Large intestine (tissue), 3 donors: ENCODE data around the gene PRPF40B. TPM values are rescaled to one million over a fixed set of nuclear protein-coding genes. Genes with fewer than 3 reads are reported as not detected.
"Not testable (repeated sequence)": the region's sequence is repeated elsewhere in the genome, so short reads cannot be mapped to it uniquely, and the experiment has no call there.

ENCODE experiments used
- DNase-seq, 2 donors: peaks; one replicate each; pipeline versions ENCODE4 v3.0.0 to v3.0.0-alpha.2; 2013
- H3K27ac ChIP-seq: one replicate; pipeline ENCODE4 v1.5.1; 2013; ENCODE audit warnings: low read length
- H3K27me3 ChIP-seq: 2 replicates; pipeline ENCODE4 v1.6.1; 2013; ENCODE audit warnings: low read length; ENCODE audit not compliant: control insufficient read depth, insufficient read depth
- H3K36me3 ChIP-seq: 2 replicates; pipeline ENCODE4 v1.6.1; 2013; ENCODE audit warnings: low read length; ENCODE audit not compliant: control insufficient read depth, insufficient read depth
- H3K4me1 ChIP-seq: one replicate; pipeline ENCODE4 v1.6.1; 2013; ENCODE audit warnings: low read length; ENCODE audit not compliant: control insufficient read depth, insufficient read depth
- H3K4me3 ChIP-seq: one replicate; pipeline ENCODE4 v1.5.1; 2013; ENCODE audit warnings: low read length
- H3K9me3 ChIP-seq: one replicate; pipeline ENCODE4 v1.6.1; 2013; ENCODE audit warnings: mild to moderate bottlenecking, low read depth, low read length, moderate library complexity; ENCODE audit not compliant: control insufficient read depth
- WGBS: methylation state at CpG from one replicate; pipeline ENCODE4 v1.1.5; 2013; ENCODE audit warnings: low lambda C conversion rate; ENCODE audit not compliant: insufficient coverage; 5-methylcytosine and 5-hydroxymethylcytosine counted together
- polyA plus RNA-seq: library from polyadenylated mRNA; unstranded; fragments of 120-200 nt; gene quantifications from one replicate; pipeline ENCODE4 v1.2.1, GENCODE V29; 2013

Gene PRPF40B
- polyA plus RNA-seq, 1 donor, result 19.0 TPM

GRCh38 chr12:49585477-49586459 lies 37.6 kb upstream of the PRPF40B start:
- Histone ChIP-seq H3K4me1 (no peaks in the 10 kb centered on the region), H3K4me3 (no peak overlapping the region), H3K27ac (no peak overlapping the region), H3K9me3 (peaks cover 5% of the 10 kb centered on the region), H3K36me3 (peaks cover 10% of the 10 kb centered on the region), H3K27me3 (no peaks in the 10 kb centered on the region)
- 100% methylated on average over 1 of the region's 16 CpGs for WGBS
- no peak for DNase-seq

DNA sequence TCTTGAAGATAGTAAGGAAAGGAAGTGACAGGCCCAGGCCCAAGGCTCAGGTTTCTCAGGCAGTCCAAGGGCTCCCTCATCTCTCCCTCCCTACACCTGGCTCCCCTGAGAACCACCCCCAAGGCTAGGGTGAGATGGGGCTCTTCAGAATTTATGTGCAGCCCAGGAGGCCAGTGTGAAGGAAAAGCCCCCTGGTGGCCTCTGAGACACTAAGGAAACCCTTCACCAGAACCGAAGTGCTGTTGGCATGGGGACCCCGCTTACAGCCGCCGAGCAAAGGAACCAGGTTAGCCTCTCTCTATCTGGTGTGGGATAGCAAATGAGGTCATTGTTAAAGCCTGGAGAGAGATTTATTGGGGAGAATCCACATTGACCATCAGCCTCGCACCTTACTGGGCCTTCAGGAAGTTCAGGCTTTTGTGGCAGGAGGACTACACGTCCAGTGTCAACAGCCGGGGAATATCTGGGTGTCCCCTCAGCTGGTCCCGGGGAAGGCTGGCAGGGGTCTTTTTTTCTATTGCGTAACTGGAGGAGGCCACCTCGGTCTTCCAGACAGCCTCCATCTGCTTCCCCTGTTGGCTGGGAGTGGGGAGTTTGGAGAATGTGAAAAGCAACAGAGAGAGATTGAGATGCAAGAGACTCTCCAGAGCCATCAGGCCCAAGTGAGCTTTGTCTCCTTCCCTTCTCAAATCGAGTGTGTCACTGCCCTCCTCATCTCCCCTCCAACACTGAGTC lies 36.0 kb upstream of the PRPF40B start:
- Histone ChIP-seq H3K36me3 (peaks cover 13% of the 10 kb centered on the region), H3K27ac (no peak overlapping the region), H3K27me3 (no peaks in the 10 kb centered on the region), H3K4me3 (no peak overlapping the region), H3K9me3 (peaks cover 10% of the 10 kb centered on the region), H3K4me1 (no peaks in the 10 kb centered on the region)
- DNase-seq, result no peak
- WGBS, result no CpG with 5 or more reads among the region's 11 CpGs

GRCh38 chr12:49588281-49588680 lies 35.1 kb upstream of the PRPF40B start:
- Histone ChIP-seq H3K27ac (no peak overlapping the region), H3K4me1 (no peaks in the 10 kb centered on the region), H3K36me3 (peaks cover 13% of the 10 kb centered on the region), H3K27me3 (no peaks in the 10 kb centered on the region), H3K9me3 (peaks cover 10% of the 10 kb centered on the region), H3K4me3 (no peak overlapping the region)
- DNase-seq, result no peak
- no CpG with 5 or more reads among the region's 7 CpGs for WGBS

DNA sequence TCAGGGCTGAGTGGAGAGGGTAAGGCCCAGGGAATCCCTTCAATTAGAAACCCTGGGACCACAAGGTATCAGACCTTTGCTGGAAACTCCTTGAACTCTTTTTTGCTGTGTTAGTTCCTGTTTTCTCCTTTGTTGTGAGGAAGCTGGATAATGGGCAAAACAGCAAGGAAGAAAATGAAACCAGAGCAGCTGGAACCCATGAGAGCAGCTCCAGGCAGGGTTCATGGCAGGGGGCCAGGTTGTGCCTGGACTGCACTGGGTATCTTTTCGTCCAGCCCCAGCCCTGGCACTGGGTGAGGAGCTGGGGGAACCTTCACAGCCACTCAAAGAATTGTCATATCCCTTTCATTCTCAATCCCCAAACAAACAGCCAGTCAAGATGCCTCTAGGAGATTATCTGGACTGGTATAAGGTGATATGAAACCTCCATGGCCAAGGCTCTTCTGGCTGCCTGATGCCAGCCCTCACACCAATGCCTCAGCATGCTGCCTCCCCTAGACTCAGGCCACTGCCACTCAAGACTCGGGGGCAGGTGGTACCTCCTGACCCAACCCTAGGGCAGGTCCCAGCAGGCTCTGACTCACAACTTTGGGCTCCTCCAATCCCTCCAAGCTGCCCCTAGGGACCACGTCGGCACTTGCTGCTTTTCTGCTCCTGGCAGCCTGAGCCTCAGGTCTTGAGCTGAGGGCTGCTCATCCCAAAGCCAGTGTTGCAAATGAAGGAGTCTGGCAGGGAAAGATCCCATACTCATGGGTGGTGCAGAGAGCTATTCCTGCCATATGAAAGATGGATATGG lies 34.4 kb upstream of the PRPF40B start:
- Histone ChIP-seq H3K4me3 (no peak overlapping the region), H3K9me3 (peaks cover 10% of the 10 kb centered on the region), H3K36me3 (peaks cover 13% of the 10 kb centered on the region), H3K27me3 (no peaks in the 10 kb centered on the region), H3K4me1 (no peaks in the 10 kb centered on the region), H3K27ac (no peak overlapping the region)
- no CpG with 5 or more reads among the region's 4 CpGs for WGBS
- no peak for DNase-seq

GRCh38 chr12:49598527-49598926 lies 24.8 kb upstream of the PRPF40B start:
- Histone ChIP-seq H3K9me3 (no peaks in the 10 kb centered on the region), H3K36me3 (no peaks in the 10 kb centered on the region), H3K4me3 (no peak overlapping the region), H3K27ac (no peak overlapping the region), H3K27me3 (no peaks in the 10 kb centered on the region), H3K4me1 (no peaks in the 10 kb centered on the region)
- no peak for DNase-seq
- no CpG with 5 or more reads among the region's 10 CpGs for WGBS

DNA sequence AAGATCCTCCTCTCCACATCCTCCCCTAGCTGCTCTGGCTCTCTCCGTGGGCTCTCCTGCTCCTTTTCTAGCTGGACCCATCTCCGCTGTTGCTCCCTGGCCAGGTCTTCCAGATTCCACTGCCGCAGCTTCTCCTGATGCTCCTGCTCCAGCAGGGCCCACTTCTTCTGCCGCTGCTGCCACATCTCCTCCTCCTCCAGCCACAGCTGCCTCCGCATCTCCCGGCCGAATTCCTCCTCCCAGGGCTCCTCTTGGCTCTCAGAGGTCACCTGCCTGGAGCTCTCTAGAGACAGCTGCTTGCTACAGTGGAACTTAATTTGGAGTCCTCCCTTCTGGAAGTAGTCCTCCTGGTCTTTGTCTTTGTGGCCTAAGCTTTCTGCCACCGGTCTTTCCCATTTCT lies 23.4 kb upstream of the PRPF40B start:
- H3K27me3 ChIP-seq, result no peaks in the 10 kb centered on the region
- H3K36me3 ChIP-seq, result no peaks in the 10 kb centered on the region
- no peaks in the 10 kb centered on the region for H3K4me1 ChIP-seq
- H3K9me3 ChIP-seq, result no peaks in the 10 kb centered on the region
- DNase-seq, result no peak
- WGBS, result 94% methylated on average over 3 of the region's 8 CpGs
- no peak overlapping the region for H3K4me3 ChIP-seq
- H3K27ac ChIP-seq, result no peak overlapping the region

GRCh38 chr12:49603721-49604120 lies 19.6 kb upstream of the PRPF40B start:
- no peaks in the 10 kb centered on the region for H3K4me1 ChIP-seq
- no peaks in the 10 kb centered on the region for H3K27me3 ChIP-seq
- DNase-seq, result no peak
- no peak overlapping the region for H3K27ac ChIP-seq
- H3K4me3 ChIP-seq, result no peak overlapping the region
- H3K36me3 ChIP-seq, result no peaks in the 10 kb centered on the region
- no peaks in the 10 kb centered on the region for H3K9me3 ChIP-seq
- no CpG with 5 or more reads among the region's 1 CpG for WGBS

DNA sequence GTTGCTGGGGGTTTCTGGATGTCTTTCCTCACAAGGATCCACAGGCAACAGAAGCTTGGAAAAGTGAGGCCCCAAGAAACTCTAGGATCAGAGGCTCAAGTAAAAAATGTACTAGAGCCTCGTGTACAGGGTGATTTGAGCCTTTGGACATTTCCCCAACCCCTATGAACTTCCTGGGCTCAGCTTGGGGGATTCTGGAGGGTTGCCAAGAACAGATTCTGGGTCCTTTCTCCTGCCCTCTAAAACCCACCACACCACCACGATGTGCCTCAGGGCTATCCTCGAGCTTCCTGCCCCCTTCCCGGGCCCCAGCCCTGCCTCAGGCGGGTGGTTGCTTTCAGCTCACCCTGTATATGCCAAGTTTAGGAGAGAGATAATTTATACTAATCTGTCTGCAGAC lies 18.5 kb upstream of the PRPF40B start:
- Histone ChIP-seq H3K27ac (no peak overlapping the region), H3K4me3 (no peak overlapping the region), H3K4me1 (no peaks in the 10 kb centered on the region), H3K9me3 (peaks cover 4% of the 10 kb centered on the region), H3K36me3 (no peaks in the 10 kb centered on the region), H3K27me3 (no peaks in the 10 kb centered on the region)
- DNase-seq, result no peak
- whole genome bisulfite sequencing, result no CpG with 5 or more reads among the region's 5 CpGs

DNA sequence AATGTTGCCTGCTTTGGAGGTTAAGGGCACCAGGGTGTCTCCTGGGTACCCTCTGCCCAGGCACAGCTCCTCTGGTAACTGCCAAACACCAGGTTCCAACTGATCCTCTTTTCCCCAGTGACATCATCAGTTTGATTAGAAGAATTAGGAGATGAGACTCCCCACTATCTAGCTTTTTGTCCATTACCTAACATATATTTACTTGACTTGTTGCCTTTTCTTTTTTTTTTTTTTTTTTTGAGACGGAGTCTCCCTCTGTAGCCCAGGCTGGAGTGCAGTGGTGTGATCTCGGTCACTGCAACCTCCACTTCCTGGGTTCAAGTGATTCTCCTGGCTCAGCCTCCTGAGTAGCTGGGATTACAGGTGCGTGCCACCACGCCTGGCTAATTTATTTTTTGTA lies 17.8 kb upstream of the PRPF40B start, which contains the start of gene FAM186B:
FAM186B (minus strand) TSS at position 101 of the 400 bp plus-strand sequence. CDS start 162 bp downstream, outside the sequence.
- not testable (repeated sequence) for H3K4me3 ChIP-seq, H3K36me3 ChIP-seq, H3K4me1 ChIP-seq, H3K27me3 ChIP-seq, DNase-seq, H3K27ac ChIP-seq, H3K9me3 ChIP-seq
- WGBS, result no CpG with 5 or more reads among the region's 4 CpGs
